Muscle of leg (tissue), 11 donors: ENCODE data around the gene TSPAN17. TPM values are rescaled to one million over a fixed set of nuclear protein-coding genes. Genes with fewer than 3 reads are reported as not detected.

Source experiments
- DNase-seq: peaks from one replicate; pipeline ENCODE4 v3.0.0; 2013
- H3K27ac ChIP-seq: one replicate; pipeline ENCODE4 v1.5.1; 2013; ENCODE audit warnings: mild to moderate bottlenecking, low read length, control low read depth
- H3K27me3 ChIP-seq: one replicate; pipeline ENCODE4 v1.6.1; 2013; ENCODE audit warnings: low read length; ENCODE audit not compliant: control insufficient read depth, insufficient read depth
- H3K36me3 ChIP-seq: one replicate; pipeline ENCODE4 v1.6.1; 2013; ENCODE audit warnings: low read length; ENCODE audit not compliant: control insufficient read depth, insufficient read depth
- H3K4me1 ChIP-seq: one replicate; pipeline ENCODE4 v1.6.1; 2013; ENCODE audit warnings: low read length; ENCODE audit not compliant: control insufficient read depth, insufficient read depth
- H3K4me3 ChIP-seq: one replicate; pipeline ENCODE4 v1.5.1; 2013; ENCODE audit warnings: low read length, control low read depth
- H3K9me3 ChIP-seq: replicated peaks from 2 replicates; pipeline ENCODE4 v1.6.1; 2013; ENCODE audit warnings: low read depth, low read length; ENCODE audit not compliant: control insufficient read depth
- WGBS: methylation state at CpG from one replicate; pipeline ENCODE4 v1.1.5; 2013; ENCODE audit warnings: missing lambda C conversion rate; ENCODE audit not compliant: insufficient coverage; 5-methylcytosine and 5-hydroxymethylcytosine counted together
- polyA plus RNA-seq, 8 donors: library from polyadenylated mRNA; unstranded; fragments of 120-200 nt; gene quantifications; one replicate each; pipeline versions ENCODE4 v1.2.1 to v1.2.3, GENCODE V29; 2013; ENCODE audit warnings: inconsistent platforms in 1 of 8, low replicate concordance in 1 of 8; ENCODE audit not compliant: insufficient read length in 8 of 8, insufficient read depth in 1 of 8
- total RNA-seq: library from RNA; stranded (reverse); fragments of 120-200 nt; gene quantifications from one replicate; pipeline ENCODE4 v1.2.4, GENCODE V29; 2013

Gene TSPAN17
- total and polyA plus RNA-seq, 9 donors: 15.5 to 35.6 (median 26.9) TPM

DNA sequence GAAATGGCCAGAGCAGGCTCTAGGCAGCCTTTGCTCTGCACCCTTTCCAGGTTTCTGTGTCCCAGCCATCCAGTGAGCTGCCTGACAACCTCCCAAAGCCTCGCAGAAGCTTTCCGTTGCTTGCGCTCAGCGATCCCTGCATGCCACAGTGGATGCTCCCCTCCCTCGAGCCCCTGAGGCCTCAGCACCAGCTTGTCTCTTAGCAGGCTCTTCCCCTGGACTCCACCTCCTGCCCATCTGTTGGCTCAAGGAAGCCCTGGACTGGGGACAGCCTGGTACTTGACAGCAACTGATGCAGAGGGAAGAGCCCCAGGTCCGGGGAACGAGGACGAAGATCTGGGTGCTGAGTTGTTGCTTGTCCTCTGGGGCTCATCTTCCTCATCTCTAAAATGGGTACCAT, 23.2 kb downstream of the TSPAN17 start:
- peaks cover 4% of the 10 kb centered on the region for H3K4me1 ChIP-seq
- H3K4me3 ChIP-seq: no peak overlapping the region
- H3K9me3 ChIP-seq: no peaks in the 10 kb centered on the region
- no peak for DNase-seq
- WGBS: 66% methylated on average over 5 of the region's 8 CpGs
- no peak overlapping the region for H3K27ac ChIP-seq
- H3K27me3 ChIP-seq: peaks cover 47% of the 10 kb centered on the region
- H3K36me3 ChIP-seq: no peaks in the 10 kb centered on the region

DNA sequence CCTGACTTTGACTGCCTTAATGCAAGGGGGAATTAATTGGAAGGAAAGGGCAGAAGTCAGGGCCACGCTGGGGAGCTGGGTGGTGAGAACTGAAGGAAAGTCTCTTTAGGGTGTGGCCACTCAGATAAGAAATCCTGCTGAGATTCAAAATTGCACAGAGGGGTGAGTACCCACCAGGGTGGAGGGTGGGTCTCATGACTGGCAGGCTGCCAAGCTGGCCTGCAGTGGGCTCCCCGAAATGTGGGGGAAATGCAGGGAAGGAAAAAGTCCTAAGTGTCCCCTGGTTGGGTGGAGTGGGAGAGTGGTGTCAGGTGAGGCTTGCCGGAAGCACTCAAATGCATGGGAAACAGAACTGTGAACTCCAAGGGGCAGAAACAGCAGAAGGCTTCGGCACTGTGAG, 24.1 kb downstream of the TSPAN17 start:
- DNase-seq: no peak
- no peak overlapping the region for H3K4me3 ChIP-seq
- whole genome bisulfite sequencing: 77% methylated on average over 4 of the region's 4 CpGs
- H3K27ac ChIP-seq: no peak overlapping the region
- H3K4me1 ChIP-seq: peaks cover 4% of the 10 kb centered on the region
- no peaks in the 10 kb centered on the region for H3K36me3 ChIP-seq
- peaks cover 45% of the 10 kb centered on the region for H3K27me3 ChIP-seq
- H3K9me3 ChIP-seq: no peaks in the 10 kb centered on the region

DNA sequence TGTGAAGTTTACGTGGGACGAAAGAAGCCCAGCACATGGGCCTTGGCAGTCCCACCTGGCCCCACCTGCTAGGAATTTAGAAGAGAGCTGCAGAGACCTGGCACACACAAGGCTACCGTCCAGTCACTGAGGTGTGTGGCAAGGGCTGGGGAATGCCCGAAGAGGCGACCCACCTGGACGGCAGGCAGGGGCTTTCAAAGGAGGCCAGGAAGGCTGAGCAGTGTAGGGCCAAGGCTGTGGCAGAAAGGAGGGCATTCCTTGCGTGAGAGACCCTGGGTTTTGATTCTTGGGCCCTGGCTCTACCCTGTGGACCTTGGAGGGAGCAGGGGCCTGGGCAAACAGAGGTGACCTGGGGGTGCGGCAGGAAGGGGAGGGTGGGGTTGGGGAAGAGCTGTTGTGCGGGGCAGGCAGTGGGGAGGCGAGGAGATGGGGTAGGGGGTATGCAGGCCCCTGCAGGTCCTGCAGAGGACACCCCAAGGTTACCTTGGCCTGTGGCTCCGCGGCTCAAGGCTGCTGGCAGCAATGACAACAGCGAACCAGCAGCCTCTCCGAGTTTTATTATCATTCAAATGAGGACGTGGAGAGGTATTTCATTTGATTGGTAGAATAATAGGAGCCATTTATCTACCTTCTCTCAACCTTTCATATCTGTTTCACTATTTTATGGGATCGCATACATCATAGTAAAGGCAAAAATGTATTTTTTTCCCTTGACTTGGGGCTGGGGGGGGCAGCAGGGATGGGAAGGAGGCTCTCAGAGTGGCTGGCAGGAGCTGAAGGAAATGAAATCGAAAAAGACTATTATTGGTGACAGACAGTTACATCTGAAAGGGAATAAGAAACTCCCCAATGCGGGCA, 24.8 kb downstream of the TSPAN17 start:
- Histone ChIP-seq H3K27ac (no peak overlapping the region), H3K4me3 (no peak overlapping the region), H3K4me1 (peaks cover 6% of the 10 kb centered on the region), H3K9me3 (no peaks in the 10 kb centered on the region), H3K27me3 (peaks cover 43% of the 10 kb centered on the region), H3K36me3 (no peaks in the 10 kb centered on the region)
- 58% methylated on average over 9 of the region's 18 CpGs for WGBS
- DNase-seq: no peak

DNA sequence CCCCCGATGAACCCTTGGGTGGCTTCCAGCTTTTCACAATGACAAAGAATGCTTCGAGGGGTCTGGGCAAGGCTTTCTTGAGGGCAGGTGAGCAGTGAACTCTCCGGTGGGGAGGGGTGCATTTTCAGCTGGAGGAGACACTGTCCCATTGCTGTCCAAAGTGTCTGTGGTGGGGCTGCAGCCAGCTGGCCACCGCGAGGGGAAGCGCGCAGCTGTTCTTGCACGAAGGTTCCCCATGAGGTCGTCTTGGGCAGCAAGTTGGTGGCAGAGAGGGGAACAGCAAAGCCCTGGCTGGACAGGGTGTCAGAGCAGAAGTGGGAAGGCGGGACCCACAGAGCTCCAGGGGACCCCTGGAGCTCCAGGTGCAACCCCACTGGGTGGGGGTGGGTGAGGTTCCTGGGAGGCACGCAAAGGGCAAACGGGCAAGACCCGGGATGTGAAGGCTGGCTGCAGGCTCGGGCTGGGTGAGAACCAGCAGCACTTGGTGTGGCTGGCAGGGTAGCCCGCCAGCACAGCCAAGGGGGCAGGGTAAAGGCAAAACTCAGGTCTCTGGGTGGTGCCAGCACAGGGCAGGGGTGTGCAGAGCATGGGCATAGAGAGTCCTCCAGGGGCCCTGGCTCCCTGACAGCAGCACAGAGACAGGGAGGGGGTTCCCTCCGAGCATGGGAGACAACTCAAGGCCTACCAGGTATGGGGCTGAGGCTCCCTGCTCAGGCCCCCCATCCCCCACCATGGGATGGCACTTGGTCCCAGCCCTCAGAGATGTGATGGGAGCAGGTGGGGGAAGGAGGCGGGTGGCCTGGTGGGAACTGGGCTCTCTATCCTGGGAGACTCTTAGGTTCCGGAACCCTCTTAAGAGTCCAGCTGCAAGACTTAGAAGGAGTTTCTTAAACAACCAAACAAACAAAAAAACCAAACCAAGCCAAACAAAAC, 26.6 kb downstream of the TSPAN17 start:
- peaks cover 9% of the 10 kb centered on the region for H3K4me1 ChIP-seq
- H3K4me3 ChIP-seq: no peak overlapping the region
- peaks cover 40% of the 10 kb centered on the region for H3K27me3 ChIP-seq
- no peaks in the 10 kb centered on the region for H3K9me3 ChIP-seq
- H3K27ac ChIP-seq: no peak overlapping the region
- 55% methylated on average over 10 of the region's 18 CpGs for WGBS
- no peaks in the 10 kb centered on the region for H3K36me3 ChIP-seq
- no peak for DNase-seq

DNA sequence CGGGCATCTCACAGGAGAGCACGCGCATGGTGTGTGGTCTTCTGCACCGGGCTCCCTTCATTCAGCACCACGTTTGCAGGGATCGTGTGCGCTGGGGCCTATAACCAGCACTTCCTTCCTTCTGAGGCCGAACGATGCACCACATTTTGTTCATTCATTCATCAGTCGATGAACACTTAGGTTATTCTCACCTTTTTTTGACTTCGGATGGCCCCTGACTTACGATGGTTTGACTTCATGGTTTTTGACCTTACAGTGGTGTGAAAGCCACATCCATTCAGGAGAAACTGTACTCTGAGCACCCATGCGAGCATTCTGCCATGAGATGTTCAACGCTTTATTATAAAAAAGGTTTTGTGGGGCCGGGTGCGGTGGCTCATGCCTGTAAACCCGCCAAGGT, 27.5 kb downstream of the TSPAN17 start:
- Histone ChIP-seq H3K4me1 (peaks cover 10% of the 10 kb centered on the region), H3K27me3 (peaks cover 42% of the 10 kb centered on the region), H3K9me3 (no peaks in the 10 kb centered on the region), H3K36me3 (no peaks in the 10 kb centered on the region), H3K4me3 (no peak overlapping the region), H3K27ac (no peak overlapping the region)
- no peak for DNase-seq
- 76% methylated on average over 10 of the region's 17 CpGs for WGBS

DNA sequence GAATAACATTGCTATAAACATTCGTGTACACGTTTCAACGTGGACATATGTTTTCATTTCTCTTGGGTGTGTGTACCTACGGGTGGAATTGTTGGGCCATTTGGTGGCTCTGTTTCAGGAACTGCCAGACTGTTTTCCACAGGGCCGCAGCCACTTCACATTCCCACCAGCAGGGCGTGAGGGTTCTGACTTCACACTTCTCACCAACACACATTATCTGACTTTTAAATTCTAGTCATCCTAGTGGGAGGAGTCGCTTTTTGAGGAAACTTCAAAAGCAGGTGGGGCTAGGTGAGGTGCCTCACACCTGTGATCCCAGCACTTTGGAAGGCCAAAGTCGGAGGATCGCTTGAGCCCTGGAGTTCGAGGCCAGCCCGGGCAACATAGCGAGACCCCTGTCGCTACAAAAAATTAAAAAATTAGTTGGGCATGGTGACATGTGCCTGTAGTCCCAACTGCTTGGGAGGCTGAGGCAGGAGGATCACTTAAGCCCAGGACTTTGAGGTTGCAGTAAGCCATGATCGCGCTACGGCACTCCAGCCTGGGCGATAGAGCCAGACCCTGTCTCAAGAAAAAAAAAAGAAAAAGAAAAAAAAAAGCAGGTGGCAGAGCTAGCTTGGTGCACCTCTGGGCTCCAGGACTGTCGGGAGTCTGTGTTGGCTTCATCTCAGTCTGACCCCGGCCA, 28.5 kb downstream of the TSPAN17 start:
- peaks cover 44% of the 10 kb centered on the region for H3K27me3 ChIP-seq
- no peak for DNase-seq
- no peaks in the 10 kb centered on the region for H3K9me3 ChIP-seq
- H3K4me1 ChIP-seq: peaks cover 17% of the 10 kb centered on the region
- no peak overlapping the region for H3K4me3 ChIP-seq
- WGBS: 75% methylated on average over 9 of the region's 19 CpGs
- no peak overlapping the region for H3K27ac ChIP-seq
- no peaks in the 10 kb centered on the region for H3K36me3 ChIP-seq

DNA sequence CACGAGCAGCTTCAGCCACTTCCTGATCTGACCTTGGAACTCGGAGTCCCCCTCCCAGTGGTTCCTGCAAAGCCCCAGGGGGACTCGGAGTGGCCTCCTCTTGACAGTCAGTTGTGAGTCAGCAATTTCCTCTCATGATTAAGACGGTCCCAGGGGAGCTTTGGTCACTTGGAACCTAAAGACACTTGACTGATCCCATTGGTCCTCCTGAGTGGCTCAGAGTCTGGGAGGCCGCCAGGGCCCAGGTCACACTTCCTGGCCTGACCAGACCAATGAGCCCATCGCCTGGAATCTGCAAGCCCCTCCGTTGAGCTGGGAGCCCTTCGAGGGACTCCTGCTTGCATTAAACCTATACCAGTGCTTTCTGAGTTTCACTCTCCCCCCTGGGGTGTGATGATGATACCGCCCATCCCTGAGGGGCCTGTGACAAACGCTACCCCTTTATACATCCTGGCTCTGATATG, 29.1 kb downstream of the TSPAN17 start:
- H3K36me3 ChIP-seq: no peaks in the 10 kb centered on the region
- H3K4me3 ChIP-seq: no peak overlapping the region
- no peak overlapping the region for H3K27ac ChIP-seq
- DNase-seq: peak; percentile 47
- WGBS: 43% methylated on average over 9 of the region's 10 CpGs
- peaks cover 17% of the 10 kb centered on the region for H3K4me1 ChIP-seq
- H3K9me3 ChIP-seq: no peaks in the 10 kb centered on the region
- peaks cover 48% of the 10 kb centered on the region for H3K27me3 ChIP-seq

DNA sequence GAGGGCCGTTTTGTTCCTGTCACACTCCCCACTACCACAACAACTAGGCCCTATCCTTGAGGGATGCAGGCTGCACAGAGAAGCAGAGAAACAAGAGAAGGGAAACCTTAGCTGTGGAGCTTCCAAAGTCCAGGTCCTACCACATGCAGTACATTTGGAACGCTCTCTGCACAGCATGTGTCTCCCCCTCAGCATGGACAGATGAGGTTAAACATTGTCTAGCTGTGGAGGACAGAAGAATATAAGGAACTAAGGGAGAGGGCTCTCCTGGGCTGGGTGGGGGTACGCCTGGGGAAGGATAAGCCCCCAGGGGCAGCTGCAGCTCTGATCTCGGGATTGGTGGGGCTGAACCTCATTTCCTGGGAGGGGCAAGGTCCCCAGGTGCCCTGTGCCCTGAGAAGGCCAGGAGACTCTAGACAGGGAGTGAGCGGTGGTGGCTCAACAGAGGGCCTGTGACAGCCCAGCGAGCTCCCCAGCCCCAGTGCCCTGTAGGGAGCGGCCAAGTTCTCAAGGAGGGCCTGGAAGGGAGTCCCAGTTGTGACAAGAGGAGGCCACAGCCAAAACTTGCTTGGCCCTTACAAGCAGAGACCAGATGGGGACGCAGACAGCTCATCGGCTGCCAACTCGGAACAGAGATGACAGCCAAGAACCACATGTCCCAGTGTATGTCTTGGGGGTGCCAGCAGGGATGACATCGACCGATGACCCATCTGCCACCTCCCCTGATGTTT, 30.1 kb downstream of the TSPAN17 start:
- WGBS: 50% methylated on average over 5 of the region's 12 CpGs
- no peak for DNase-seq
- peaks cover 48% of the 10 kb centered on the region for H3K27me3 ChIP-seq
- H3K27ac ChIP-seq: no peak overlapping the region
- no peaks in the 10 kb centered on the region for H3K36me3 ChIP-seq
- no peak overlapping the region for H3K4me3 ChIP-seq
- H3K9me3 ChIP-seq: no peaks in the 10 kb centered on the region
- H3K4me1 ChIP-seq: peaks cover 17% of the 10 kb centered on the region

DNA sequence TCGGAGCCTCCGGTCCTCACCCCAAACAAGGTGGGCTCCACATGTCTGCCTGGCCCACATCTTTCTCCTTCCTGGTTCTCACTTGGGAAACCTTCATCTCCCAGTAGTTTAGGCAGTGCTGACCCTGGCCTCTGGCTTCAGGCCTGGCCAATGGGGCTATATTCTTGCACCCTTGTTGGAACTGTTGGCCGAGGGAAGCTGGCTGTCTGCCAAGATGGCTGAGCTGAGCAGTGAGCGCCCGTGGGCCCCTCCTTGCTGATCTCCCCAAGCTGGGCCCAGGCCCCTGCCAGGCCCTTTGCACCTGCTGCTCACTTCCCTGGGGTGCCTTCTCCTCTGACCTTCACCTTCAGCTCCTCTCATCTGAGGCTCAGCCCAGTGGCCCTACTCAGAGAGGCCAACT, 31.3 kb downstream of the TSPAN17 start:
- Histone ChIP-seq H3K4me3 (no peak overlapping the region), H3K27me3 (peaks cover 50% of the 10 kb centered on the region), H3K9me3 (no peaks in the 10 kb centered on the region), H3K4me1 (peaks cover 14% of the 10 kb centered on the region), H3K36me3 (no peaks in the 10 kb centered on the region), H3K27ac (no peak overlapping the region)
- no peak for DNase-seq
- WGBS: 63% methylated on average over 5 of the region's 5 CpGs
